ENCODE data around the gene AVP. TPM values are rescaled to one million over a fixed set of nuclear protein-coding genes. Genes with fewer than 3 reads are reported as not detected.

AVP gene
- total RNA-seq, 1 experiment from 2014 or later: not detected

DNA sequence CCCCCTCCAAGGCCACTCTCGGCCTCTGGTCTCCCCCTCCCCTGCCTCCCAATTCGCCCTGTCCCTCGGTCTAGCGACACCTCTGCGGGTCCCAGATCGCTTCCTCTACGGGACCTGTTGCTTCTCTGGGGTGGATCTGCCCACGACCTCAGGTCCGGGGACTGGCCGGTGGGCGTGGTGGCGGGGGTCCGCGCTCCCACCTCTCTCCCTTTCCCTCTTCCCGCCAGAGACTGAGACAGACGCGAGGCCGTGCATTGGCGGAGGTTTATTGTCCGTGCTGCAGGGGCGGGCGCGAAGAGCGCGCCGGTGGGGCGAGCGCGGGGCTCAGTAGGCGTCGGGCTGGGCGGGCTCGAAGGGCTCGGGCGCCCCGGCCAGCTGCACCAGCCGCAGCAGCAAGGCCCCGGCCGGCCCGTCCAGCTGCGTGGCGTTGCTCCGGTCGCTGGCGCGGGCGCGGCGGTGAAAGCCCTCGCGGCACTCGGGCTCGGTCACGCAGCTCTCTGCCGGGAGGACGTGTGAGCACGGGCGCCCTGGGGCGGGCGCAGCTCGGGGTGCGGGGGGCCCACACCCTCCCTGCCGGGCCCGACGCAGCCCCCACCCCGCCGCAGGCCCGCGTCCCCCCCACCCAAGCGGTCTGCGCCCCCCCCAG lies 2.1 kb downstream of the AVP start:
- Histone ChIP-seq H2BK120ac (ENCODE audit: low read depth, low read length, poor library complexity, severe bottlenecking) (no peak overlapping the region), H2BK15ac (ENCODE audit: low read depth, low read length) (no peak overlapping the region), H3T11ph (ENCODE audit: low read length) (no peak overlapping the region), H4K5ac (ENCODE audit: insufficient read length, low read depth, low read length) (no peak overlapping the region), H3K56ac (ENCODE audit: insufficient read length, low read depth, low read length) (no peak overlapping the region), H2AFZ (ENCODE audit: low read length) (no peak overlapping the region), H3K27me3 (ENCODE audit: insufficient read depth, low read length) (peaks cover 29% of the 10 kb centered on the region), H2BK5ac (ENCODE audit: insufficient read length, low read length) (no peak overlapping the region), H3K23me2 (ENCODE audit: insufficient read length, low read depth, low read length, poor library complexity, severe bottlenecking) (peaks cover 4% of the 10 kb centered on the region), H3K79me2 (ENCODE audit: insufficient read depth, low read length) (no peaks in the 10 kb centered on the region), H2BK20ac (ENCODE audit: low read depth, low read length, poor library complexity, severe bottlenecking) (no peak overlapping the region), H4K20me1 (ENCODE audit: control insufficient read depth, insufficient read depth, insufficient read length) (no peaks in the 10 kb centered on the region), H3K4me2 (ENCODE audit: insufficient read depth, insufficient read length, low read length) (peak overlapping the region; percentile 77), H3K27ac (ENCODE audit: insufficient read length, low read depth, low read length) (no peak overlapping the region), H3K4me1 (ENCODE audit: insufficient read depth, low read length) (no peaks in the 10 kb centered on the region; the same call in 1 of the 2 replicates), H3K23ac (ENCODE audit: insufficient read length, low read depth, low read length) (no peak overlapping the region), H3K79me1 (ENCODE audit: insufficient read depth, low read depth, low read length, poor library complexity, severe bottlenecking) (no peaks in the 10 kb centered on the region), H3K18ac (ENCODE audit: insufficient read length, low read depth, low read length) (no peak overlapping the region), H4K91ac (ENCODE audit: insufficient read length, low read depth, low read length) (no peak overlapping the region), H3K9me3 (ENCODE audit: control insufficient read depth, low read depth, low read length) (no peaks in the 10 kb centered on the region), H3K14ac (ENCODE audit: insufficient read depth, low read length) (no peak overlapping the region), H2AK5ac (ENCODE audit: insufficient read length, low read length) (no peak overlapping the region), H2BK12ac (ENCODE audit: insufficient read length, low read depth, low read length) (no peak overlapping the region), H3K9ac (ENCODE audit: extremely low read depth, insufficient read length, low read length) (no peak overlapping the region), H3K4ac (ENCODE audit: low read depth, low read length) (no peak overlapping the region), H4K8ac (replicated peaks; ENCODE audit: insufficient read length, low read depth, low read length) (no peak overlapping the region)
- H3K27ac Mint-ChIP-seq: no peak overlapping the region
- peak overlapping the region; percentile 55 to 79 for H3K4me3 Mint-ChIP-seq
- TF ChIP-seq, protein P1, sequence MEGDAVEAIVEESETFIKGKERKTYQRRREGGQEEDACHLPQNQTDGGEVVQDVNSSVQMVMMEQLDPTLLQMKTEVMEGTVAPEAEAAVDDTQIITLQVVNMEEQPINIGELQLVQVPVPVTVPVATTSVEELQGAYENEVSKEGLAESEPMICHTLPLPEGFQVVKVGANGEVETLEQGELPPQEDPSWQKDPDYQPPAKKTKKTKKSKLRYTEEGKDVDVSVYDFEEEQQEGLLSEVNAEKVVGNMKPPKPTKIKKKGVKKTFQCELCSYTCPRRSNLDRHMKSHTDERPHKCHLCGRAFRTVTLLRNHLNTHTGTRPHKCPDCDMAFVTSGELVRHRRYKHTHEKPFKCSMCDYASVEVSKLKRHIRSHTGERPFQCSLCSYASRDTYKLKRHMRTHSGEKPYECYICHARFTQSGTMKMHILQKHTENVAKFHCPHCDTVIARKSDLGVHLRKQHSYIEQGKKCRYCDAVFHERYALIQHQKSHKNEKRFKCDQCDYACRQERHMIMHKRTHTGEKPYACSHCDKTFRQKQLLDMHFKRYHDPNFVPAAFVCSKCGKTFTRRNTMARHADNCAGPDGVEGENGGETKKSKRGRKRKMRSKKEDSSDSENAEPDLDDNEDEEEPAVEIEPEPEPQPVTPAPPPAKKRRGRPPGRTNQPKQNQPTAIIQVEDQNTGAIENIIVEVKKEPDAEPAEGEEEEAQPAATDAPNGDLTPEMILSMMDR (conservative IDR thresholded peaks at IDR 0.05): no peak
- H3K27me3 Mint-ChIP-seq (ENCODE audit: low read depth): peaks cover 64% of the 10 kb centered on the region
- no peak for DNase-seq
- H3K36me3 Mint-ChIP-seq (ENCODE audit: insufficient read depth in 1 of 3, low read depth in 3 of 3): no peaks in the 10 kb centered on the region; a peak in 2 of 7 replicates
- H3K9me3 Mint-ChIP-seq: peaks cover 0 to 2% of the 10 kb centered on the region in 2 experiments; a peak in 2 of 5 replicates
- H3K4me1 Mint-ChIP-seq: peaks cover 0 to 3% of the 10 kb centered on the region in 2 experiments; a peak in 1 of 4 replicates
- WGBS (ENCODE audit: extremely low coverage, insufficient read length, low lambda C conversion rate): no CpG with 5 or more reads among the region's 71 CpGs

Data from H9 (cell line).